Activated naive CD4-positive, alpha-beta T cell treated with anti-CD3 and anti-CD28 coated beads for 36 hours (primary cell): ENCODE results near the gene SCAPER. TPM values are rescaled to one million over a fixed set of nuclear protein-coding genes. Genes with fewer than 3 reads are reported as not detected.

Source experiments
- CTCF ChIA-PET: fragments of 350-600 bp; sonication (Branson Sonifier 250); formaldehyde crosslinking; loops from one replicate; lab custom pipeline; 2021; ENCODE audit warnings: antibody characterized with exemption; lab: Charles Lee
- DNase-seq: peaks from one replicate; pipeline ENCODE4 v3.0.0-alpha.2; 2020
- H3K27ac Mint-ChIP-seq: one replicate; pipeline ENCODE4 v1.8.0; 2021; ENCODE audit warnings: mild to moderate bottlenecking, mixed read lengths
- H3K27me3 Mint-ChIP-seq: one replicate; pipeline ENCODE4 v1.8.0; 2021; ENCODE audit warnings: low read depth, mixed read lengths
- H3K36me3 Mint-ChIP-seq: one replicate; pipeline ENCODE4 v1.8.0; 2021; ENCODE audit warnings: low read depth, mixed read lengths
- H3K4me1 Mint-ChIP-seq: one replicate; pipeline ENCODE4 v1.8.0; 2021; ENCODE audit warnings: low read depth, mixed read lengths
- H3K4me3 Mint-ChIP-seq: one replicate; pipeline ENCODE4 v1.8.0; 2021; ENCODE audit warnings: mild to moderate bottlenecking, moderate library complexity, mixed read lengths
- H3K9me3 Mint-ChIP-seq: one replicate; pipeline ENCODE4 v1.8.0; 2021; ENCODE audit warnings: mixed read lengths
- intact Hi-C: fragments of 100-400 bp; cut with micrococcal nuclease; formaldehyde crosslinking; loops from one replicate; pipeline ENCODE4 v1.15.1; 2023
- total RNA-seq, 2 experiments: library from RNA; stranded (reverse); gene quantifications; one replicate each; pipeline ENCODE4 v1.2.3, GENCODE V29; 2021

SCAPER gene
- total RNA-seq, 2 experiments from 2014 or later, result 28.5 to 28.9 TPM

GRCh38 chr15:76648732-76649444 is 256.3 kb downstream of the SCAPER start:
- Mint-ChIP-seq H3K27ac (no peak overlapping the region), H3K4me1 (peaks cover 3% of the 10 kb centered on the region), H3K27me3 (no peaks in the 10 kb centered on the region), H3K36me3 (peaks cover 27% of the 10 kb centered on the region), H3K9me3 (peaks cover 7% of the 10 kb centered on the region), H3K4me3 (no peak overlapping the region)
- CTCF ChIA-PET, result interaction anchor here (0.6 kb wide), 1 partner anchor 92 kb away, joined by 3 read pairs; no protein-coding TSS in a partner anchor
- DNase-seq, result no peak
- intact Hi-C loops, result loop anchor here (10.0 kb wide), 1 partner anchor 216 kb away; no protein-coding TSS in a partner anchor

DNA sequence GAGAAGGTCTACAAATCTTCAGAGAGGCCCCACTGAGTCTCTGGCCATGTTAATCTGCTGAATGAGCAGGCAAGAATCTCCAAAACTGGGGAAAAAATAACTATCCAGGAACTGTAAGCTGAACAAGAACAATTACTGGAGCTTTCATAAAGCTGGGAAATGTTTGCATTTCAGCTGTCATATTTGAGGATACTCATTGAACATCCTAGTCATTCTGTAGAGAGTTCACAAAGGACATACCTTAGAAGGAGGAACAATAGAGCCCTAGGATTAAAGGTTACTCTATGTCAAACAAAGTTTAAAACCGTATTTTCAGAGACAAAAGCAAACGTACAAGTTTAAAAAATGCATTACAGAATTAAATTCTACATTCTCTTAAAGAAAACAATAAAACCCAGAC is 257.5 kb downstream of the SCAPER start:
- intact Hi-C loops, result loop anchor here (10.0 kb wide), 1 partner anchor 217 kb away; no protein-coding TSS in a partner anchor
- Mint-ChIP-seq H3K27ac (no peak overlapping the region), H3K36me3 (peaks cover 18% of the 10 kb centered on the region), H3K4me3 (no peak overlapping the region), H3K9me3 (peaks cover 4% of the 10 kb centered on the region), H3K4me1 (no peaks in the 10 kb centered on the region), H3K27me3 (no peaks in the 10 kb centered on the region)
- CTCF ChIA-PET, result interaction anchor here (1.2 kb wide), 1 partner anchor 358 kb away, joined by 3 read pairs; no protein-coding TSS in a partner anchor
- no peak for DNase-seq

DNA sequence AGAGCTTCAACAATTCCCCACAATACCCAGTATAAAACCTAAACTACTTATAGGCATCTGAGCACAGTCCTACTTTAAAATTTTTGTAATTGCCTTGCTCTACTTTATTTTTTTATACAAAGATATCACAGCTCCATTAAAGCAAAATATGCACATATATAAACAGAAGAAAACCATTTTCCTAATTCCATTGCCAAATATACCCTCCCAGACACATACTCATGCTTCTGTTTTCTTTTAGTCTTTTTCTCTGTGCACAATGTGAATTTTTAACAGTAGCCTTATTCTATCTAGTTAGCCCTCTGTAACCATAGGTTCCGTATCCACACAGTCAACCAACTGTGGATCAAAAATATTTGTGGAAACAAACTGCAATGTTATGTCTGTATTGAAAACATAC is 260.5 kb downstream of the SCAPER start:
- Mint-ChIP-seq H3K27ac (no peak overlapping the region), H3K4me3 (no peak overlapping the region), H3K4me1 (no peaks in the 10 kb centered on the region), H3K9me3 (peaks cover 4% of the 10 kb centered on the region), H3K27me3 (no peaks in the 10 kb centered on the region), H3K36me3 (peaks cover 16% of the 10 kb centered on the region)
- DNase-seq, result no peak
- intact Hi-C loops, result loop anchor here (10.0 kb wide), 1 partner anchor 220 kb away; no protein-coding TSS in a partner anchor
- CTCF ChIA-PET, result no interaction called here

GRCh38 chr15:76642671-76643070 is 262.5 kb downstream of the SCAPER start:
- H3K27me3 Mint-ChIP-seq, result no peaks in the 10 kb centered on the region
- no peak overlapping the region for H3K4me3 Mint-ChIP-seq
- H3K4me1 Mint-ChIP-seq, result no peaks in the 10 kb centered on the region
- H3K27ac Mint-ChIP-seq, result no peak overlapping the region
- CTCF ChIA-PET, result no interaction called here
- H3K9me3 Mint-ChIP-seq, result no peaks in the 10 kb centered on the region
- no peak for DNase-seq
- intact Hi-C loops, result loop anchor here (10.0 kb wide), 1 partner anchor 222 kb away; no protein-coding TSS in a partner anchor
- peaks cover 6% of the 10 kb centered on the region for H3K36me3 Mint-ChIP-seq

DNA sequence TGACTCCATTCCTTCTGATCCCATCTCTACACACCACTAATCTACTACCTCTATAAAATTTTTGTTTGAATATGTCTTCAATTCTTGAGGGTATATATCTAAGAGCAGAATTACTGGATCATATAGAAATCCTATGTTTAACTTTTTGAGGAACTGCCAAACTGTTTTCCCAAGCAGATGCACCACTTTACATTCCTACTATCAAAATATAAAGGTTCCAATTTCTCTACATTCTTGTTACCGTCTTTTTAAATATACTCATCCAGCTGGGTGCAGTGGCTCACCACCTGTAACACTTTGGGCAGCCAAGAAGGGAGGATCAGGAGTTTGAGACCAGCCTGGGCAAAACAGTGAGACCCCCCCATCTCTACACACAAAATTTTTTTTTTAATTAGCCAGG is 268.0 kb downstream of the SCAPER start:
- DNase-seq, result no peak
- no peaks in the 10 kb centered on the region for H3K27me3 Mint-ChIP-seq
- H3K4me1 Mint-ChIP-seq, result no peaks in the 10 kb centered on the region
- CTCF ChIA-PET, result no interaction called here
- intact Hi-C loops, result no loop called here
- H3K4me3 Mint-ChIP-seq, result no peak overlapping the region
- H3K27ac Mint-ChIP-seq, result no peak overlapping the region
- no peaks in the 10 kb centered on the region for H3K9me3 Mint-ChIP-seq
- H3K36me3 Mint-ChIP-seq, result peaks cover 14% of the 10 kb centered on the region

- Mint-ChIP-seq H3K9me3 (no peaks in the 10 kb centered on the region), H3K4me3 (no peak overlapping the region), H3K27me3 (no peaks in the 10 kb centered on the region), H3K36me3 (peaks cover 14% of the 10 kb centered on the region), H3K27ac (no peak overlapping the region), H3K4me1 (no peaks in the 10 kb centered on the region)
- CTCF ChIA-PET, result interaction anchor here (1.1 kb wide), 1 partner anchor 445 kb away, joined by 3 read pairs; no protein-coding TSS in a partner anchor
- no peak for DNase-seq
- intact Hi-C loops, result no loop called here
These were observed 269.1 kb downstream of the SCAPER start for GRCh38 chr15:76636059-76636458.

GRCh38 chr15:76626611-76627010 is 278.5 kb downstream of the SCAPER start:
- Mint-ChIP-seq H3K27me3 (no peaks in the 10 kb centered on the region), H3K4me1 (no peaks in the 10 kb centered on the region), H3K9me3 (no peaks in the 10 kb centered on the region), H3K4me3 (no peak overlapping the region), H3K36me3 (peaks cover 4% of the 10 kb centered on the region), H3K27ac (no peak overlapping the region)
- no peak for DNase-seq
- CTCF ChIA-PET, result no interaction called here
- intact Hi-C loops, result no loop called here

DNA sequence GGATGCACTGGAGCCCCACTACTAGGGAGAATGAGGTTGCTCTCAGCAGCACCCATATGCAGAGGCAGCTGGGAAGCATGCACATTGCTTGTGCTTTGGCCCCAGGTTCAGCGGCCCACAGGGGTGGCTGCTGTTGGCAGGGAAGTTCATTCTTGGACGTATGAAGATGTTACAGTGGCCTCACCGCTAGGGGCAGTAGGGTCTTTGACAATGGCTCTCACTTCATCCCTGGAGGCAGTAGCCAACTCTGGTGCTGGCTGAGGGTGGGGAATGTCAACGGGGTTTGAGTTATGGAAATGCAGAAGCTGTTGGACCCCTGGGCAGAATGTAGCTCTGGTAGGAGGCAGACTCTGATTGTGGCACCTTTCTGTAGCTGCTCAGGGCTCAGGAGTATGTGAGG is 279.9 kb downstream of the SCAPER start:
- intact Hi-C loops, result no loop called here
- Mint-ChIP-seq H3K36me3 (peaks cover 5% of the 10 kb centered on the region), H3K27ac (no peak overlapping the region), H3K9me3 (no peaks in the 10 kb centered on the region), H3K4me1 (no peaks in the 10 kb centered on the region), H3K4me3 (no peak overlapping the region), H3K27me3 (no peaks in the 10 kb centered on the region)
- no peak for DNase-seq
- CTCF ChIA-PET, result no interaction called here

- intact Hi-C loops, result no loop called here
- peaks cover 7% of the 10 kb centered on the region for H3K9me3 Mint-ChIP-seq
- H3K4me3 Mint-ChIP-seq, result no peak overlapping the region
- no peak overlapping the region for H3K27ac Mint-ChIP-seq
- H3K27me3 Mint-ChIP-seq, result no peaks in the 10 kb centered on the region
- no peak for DNase-seq
- H3K4me1 Mint-ChIP-seq, result peaks cover 9% of the 10 kb centered on the region
- CTCF ChIA-PET, result interaction anchor here (0.6 to 1.0 kb wide), 3 partner anchors 39 to 378 kb away, joined by 3 read pairs; no protein-coding TSS in a partner anchor
- peaks cover 39% of the 10 kb centered on the region for H3K36me3 Mint-ChIP-seq
These were observed 290.4 kb downstream of the SCAPER start for GRCh38 chr15:76614725-76615124.

DNA sequence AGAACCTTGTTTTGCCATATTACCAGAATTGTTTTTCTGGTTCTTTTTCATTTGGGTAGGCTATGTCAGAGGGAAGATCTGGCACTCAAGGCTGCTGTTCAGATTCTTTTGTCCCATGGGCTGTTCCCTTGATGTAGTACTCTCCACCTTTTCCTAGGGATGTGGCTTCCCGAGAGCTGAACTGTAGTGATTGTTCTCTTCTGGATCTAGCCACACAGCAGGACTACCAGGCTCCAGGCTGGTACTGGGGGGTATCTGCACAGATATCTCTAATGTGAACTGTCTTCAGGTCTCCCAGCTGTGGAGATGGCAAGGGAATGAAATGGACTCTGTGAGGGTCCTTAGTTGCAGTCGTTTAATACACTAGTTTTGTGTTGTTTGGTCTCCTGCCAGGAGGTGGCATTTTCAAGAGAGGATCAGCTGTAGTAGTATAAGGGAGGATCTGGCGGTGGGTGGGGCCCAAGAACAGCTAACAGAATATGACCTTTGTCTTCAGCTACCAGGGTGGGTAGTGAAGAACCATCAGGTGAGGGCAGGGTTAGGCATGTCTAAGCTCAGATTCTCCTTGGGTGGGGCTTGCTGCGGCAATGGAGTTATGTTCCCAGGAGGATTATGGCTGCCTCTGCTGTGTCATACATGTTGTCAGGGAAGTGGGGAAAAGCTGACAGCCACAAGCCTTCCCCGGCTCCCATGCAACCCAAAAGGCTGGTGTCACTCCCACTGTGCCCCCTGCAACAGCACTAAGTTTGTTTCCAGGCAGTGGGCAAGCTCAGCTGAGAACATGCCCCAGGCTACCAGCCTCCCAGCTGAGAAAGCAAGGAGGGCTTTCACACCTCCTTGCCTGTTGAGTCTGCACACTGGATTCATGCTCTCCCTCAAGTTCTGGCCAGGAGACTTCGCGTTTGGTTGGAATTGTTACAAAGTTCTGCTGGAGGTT is 316.1 kb downstream of the SCAPER start:
- no peaks in the 10 kb centered on the region for H3K4me1 Mint-ChIP-seq
- no peak for DNase-seq
- no peaks in the 10 kb centered on the region for H3K9me3 Mint-ChIP-seq
- intact Hi-C loops, result no loop called here
- no peak overlapping the region for H3K4me3 Mint-ChIP-seq
- H3K27me3 Mint-ChIP-seq, result no peaks in the 10 kb centered on the region
- no peak overlapping the region for H3K27ac Mint-ChIP-seq
- CTCF ChIA-PET, result no interaction called here
- H3K36me3 Mint-ChIP-seq, result peaks cover 7% of the 10 kb centered on the region

DNA sequence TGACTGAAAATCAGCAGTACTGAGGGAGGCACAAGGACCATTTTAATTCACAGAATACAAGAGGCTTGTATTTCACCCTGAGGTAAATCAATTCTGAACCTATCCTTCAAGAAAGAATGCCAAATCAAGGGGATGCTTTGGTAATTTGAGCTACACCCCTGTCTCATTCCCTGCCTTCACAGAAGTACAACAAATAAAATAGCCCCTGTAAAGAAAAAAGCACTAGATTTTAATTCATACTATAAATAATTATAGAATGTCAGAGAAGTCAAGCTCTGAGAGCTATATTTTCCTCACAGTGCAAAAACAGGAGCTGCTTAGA is 319.6 kb downstream of the SCAPER start:
- no peak for DNase-seq
- H3K27ac Mint-ChIP-seq, result no peak overlapping the region
- intact Hi-C loops, result no loop called here
- H3K4me3 Mint-ChIP-seq, result no peak overlapping the region
- H3K27me3 Mint-ChIP-seq, result no peaks in the 10 kb centered on the region
- CTCF ChIA-PET, result no interaction called here
- H3K4me1 Mint-ChIP-seq, result no peaks in the 10 kb centered on the region
- H3K36me3 Mint-ChIP-seq, result peaks cover 19% of the 10 kb centered on the region
- H3K9me3 Mint-ChIP-seq, result peaks cover 11% of the 10 kb centered on the region

GRCh38 chr15:76584868-76585575 is 320.1 kb downstream of the SCAPER start:
- H3K27me3 Mint-ChIP-seq, result no peaks in the 10 kb centered on the region
- H3K36me3 Mint-ChIP-seq, result peaks cover 19% of the 10 kb centered on the region
- DNase-seq, result no peak
- CTCF ChIA-PET, result no interaction called here
- no peak overlapping the region for H3K27ac Mint-ChIP-seq
- H3K4me1 Mint-ChIP-seq, result no peaks in the 10 kb centered on the region
- peaks cover 11% of the 10 kb centered on the region for H3K9me3 Mint-ChIP-seq
- H3K4me3 Mint-ChIP-seq, result no peak overlapping the region
- intact Hi-C loops, result no loop called here
